ENCODE data around the gene TSPOAP1. TPM values are rescaled to one million over a fixed set of nuclear protein-coding genes. Genes with fewer than 3 reads are reported as not detected.

Gene TSPOAP1
- total RNA-seq, 1 experiment from 2014 or later, result not detected

GRCh38 chr17:58334256-58334655 lies 5.7 kb upstream of the TSPOAP1 start:
- no peak for DNase-seq (ENCODE audit: low read depth, low spot score)
- in situ Hi-C loops (cut with HindIII; ENCODE audit: low pct_unique_long_range_greater_than_20kb, low sequenced_read_pairs), result no loop called here

GRCh38 chr17:58333736-58334207 lies 5.2 kb upstream of the TSPOAP1 start:
- no peak for DNase-seq (ENCODE audit: low read depth, low spot score)
- in situ Hi-C loops (cut with HindIII; ENCODE audit: low pct_unique_long_range_greater_than_20kb, low sequenced_read_pairs), result no loop called here

- no peak for DNase-seq (ENCODE audit: low read depth, low spot score)
- in situ Hi-C loops (cut with HindIII; ENCODE audit: low pct_unique_long_range_greater_than_20kb, low sequenced_read_pairs), result no loop called here
Observed at GRCh38 chr17:58332778-58333735, 4.5 kb upstream of the TSPOAP1 start.

- in situ Hi-C loops (cut with HindIII; ENCODE audit: low pct_unique_long_range_greater_than_20kb, low sequenced_read_pairs), result no loop called here
- DNase-seq (ENCODE audit: low read depth, low spot score), result no peak
Observed at GRCh38 chr17:58331815-58332777, 3.5 kb upstream of the TSPOAP1 start.

GRCh38 chr17:58330997-58331814 lies 2.6 kb upstream of the TSPOAP1 start:
- in situ Hi-C loops (cut with HindIII; ENCODE audit: low pct_unique_long_range_greater_than_20kb, low sequenced_read_pairs), result no loop called here
- DNase-seq (ENCODE audit: low read depth, low spot score), result no peak

- DNase-seq (ENCODE audit: low read depth, low spot score), result no peak
- in situ Hi-C loops (cut with HindIII; ENCODE audit: low pct_unique_long_range_greater_than_20kb, low sequenced_read_pairs), result no loop called here
Observed at GRCh38 chr17:58330538-58330996, 2.0 kb upstream of the TSPOAP1 start.

GRCh38 chr17:58329810-58330537 lies 1.4 kb upstream of the TSPOAP1 start:
- no peak for DNase-seq (ENCODE audit: low read depth, low spot score)
- in situ Hi-C loops (cut with HindIII; ENCODE audit: low pct_unique_long_range_greater_than_20kb, low sequenced_read_pairs), result no loop called here

GRCh38 chr17:58329035-58329809 lies 627 bp upstream of the TSPOAP1 start:
- DNase-seq (ENCODE audit: low read depth, low spot score), result peak; percentile 41
- in situ Hi-C loops (cut with HindIII; ENCODE audit: low pct_unique_long_range_greater_than_20kb, low sequenced_read_pairs), result no loop called here

- DNase-seq (ENCODE audit: low read depth, low spot score), result no peak
- in situ Hi-C loops (cut with HindIII; ENCODE audit: low pct_unique_long_range_greater_than_20kb, low sequenced_read_pairs), result no loop called here
Observed at GRCh38 chr17:58327363-58328194, 1.0 kb downstream of the TSPOAP1 start.

- in situ Hi-C loops (cut with HindIII; ENCODE audit: low pct_unique_long_range_greater_than_20kb, low sequenced_read_pairs), result no loop called here
- DNase-seq (ENCODE audit: low read depth, low spot score), result no peak
Observed at GRCh38 chr17:58326609-58327362, 1.8 kb downstream of the TSPOAP1 start.

- in situ Hi-C loops (cut with HindIII; ENCODE audit: low pct_unique_long_range_greater_than_20kb, low sequenced_read_pairs), result no loop called here
- DNase-seq (ENCODE audit: low read depth, low spot score), result no peak
Observed at GRCh38 chr17:58325976-58326468, 2.6 kb downstream of the TSPOAP1 start.

- no peak for DNase-seq (ENCODE audit: low read depth, low spot score)
- in situ Hi-C loops (cut with HindIII; ENCODE audit: low pct_unique_long_range_greater_than_20kb, low sequenced_read_pairs), result no loop called here
Observed at GRCh38 chr17:58325289-58325726, 3.3 kb downstream of the TSPOAP1 start.

GRCh38 chr17:58324409-58325288 lies 3.9 kb downstream of the TSPOAP1 start:
- no peak for DNase-seq (ENCODE audit: low read depth, low spot score)
- in situ Hi-C loops (cut with HindIII; ENCODE audit: low pct_unique_long_range_greater_than_20kb, low sequenced_read_pairs), result no loop called here

- in situ Hi-C loops (cut with HindIII; ENCODE audit: low pct_unique_long_range_greater_than_20kb, low sequenced_read_pairs), result no loop called here
Observed at GRCh38 chr17:58324056-58324408, 4.6 kb downstream of the TSPOAP1 start.

More at GRCh38 chr17:58324056-58324408, 4.6 kb downstream of the TSPOAP1 start:
- no peak for DNase-seq (ENCODE audit: low read depth, low spot score)
